Measurements from ENCODE around the gene EPHA5.

The EPHA5 gene

DNA sequence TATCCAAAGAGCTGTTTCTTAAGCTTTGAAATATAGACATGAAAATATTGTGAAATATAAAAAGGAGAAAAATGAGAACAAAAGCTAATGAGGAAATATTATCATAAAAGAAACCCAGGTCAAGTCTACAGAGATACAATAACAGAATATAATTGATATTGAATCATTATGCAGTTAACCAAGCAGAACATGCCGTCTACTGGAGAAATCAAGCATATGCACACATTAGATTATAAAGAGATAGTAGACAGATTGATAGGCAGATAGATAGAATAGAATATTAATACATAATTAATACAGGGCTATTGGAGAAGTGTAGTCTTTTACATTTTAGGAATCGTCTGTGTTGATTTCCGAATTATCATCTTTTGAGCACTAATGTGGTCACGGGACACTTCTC, 208.5 kb downstream of the EPHA5 start:
- CTCF ChIA-PET, result no interaction called here
- POLR2A ChIA-PET, result no interaction called here
- DNase-seq (ENCODE audit: extremely low spot score), result no peak
- TF ChIP-seq, protein P1, sequence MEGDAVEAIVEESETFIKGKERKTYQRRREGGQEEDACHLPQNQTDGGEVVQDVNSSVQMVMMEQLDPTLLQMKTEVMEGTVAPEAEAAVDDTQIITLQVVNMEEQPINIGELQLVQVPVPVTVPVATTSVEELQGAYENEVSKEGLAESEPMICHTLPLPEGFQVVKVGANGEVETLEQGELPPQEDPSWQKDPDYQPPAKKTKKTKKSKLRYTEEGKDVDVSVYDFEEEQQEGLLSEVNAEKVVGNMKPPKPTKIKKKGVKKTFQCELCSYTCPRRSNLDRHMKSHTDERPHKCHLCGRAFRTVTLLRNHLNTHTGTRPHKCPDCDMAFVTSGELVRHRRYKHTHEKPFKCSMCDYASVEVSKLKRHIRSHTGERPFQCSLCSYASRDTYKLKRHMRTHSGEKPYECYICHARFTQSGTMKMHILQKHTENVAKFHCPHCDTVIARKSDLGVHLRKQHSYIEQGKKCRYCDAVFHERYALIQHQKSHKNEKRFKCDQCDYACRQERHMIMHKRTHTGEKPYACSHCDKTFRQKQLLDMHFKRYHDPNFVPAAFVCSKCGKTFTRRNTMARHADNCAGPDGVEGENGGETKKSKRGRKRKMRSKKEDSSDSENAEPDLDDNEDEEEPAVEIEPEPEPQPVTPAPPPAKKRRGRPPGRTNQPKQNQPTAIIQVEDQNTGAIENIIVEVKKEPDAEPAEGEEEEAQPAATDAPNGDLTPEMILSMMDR (IDR thresholded peaks at IDR 0.05; ENCODE audit: control extremely low read depth, extremely low read depth, low read depth, missing control alignments), result no peak

DNA sequence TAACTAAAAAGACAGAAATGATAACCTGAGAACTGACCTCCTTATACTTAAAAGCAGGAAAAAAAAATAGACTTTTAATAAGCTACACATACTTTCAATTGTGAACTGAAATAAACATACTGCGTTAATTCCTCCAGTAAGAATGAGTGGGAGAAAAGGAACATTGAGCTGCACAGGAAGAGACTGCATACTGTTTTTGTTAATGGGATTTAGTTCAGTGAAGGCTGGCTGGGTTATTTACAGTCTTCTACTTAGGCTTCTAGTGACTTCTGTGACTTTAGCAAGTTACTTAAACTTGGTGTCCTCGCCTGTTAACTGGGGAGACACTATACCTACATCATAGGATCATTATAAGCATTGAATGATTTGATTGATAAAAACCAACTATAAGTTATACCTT, 213.3 kb downstream of the EPHA5 start:
- POLR2A ChIA-PET, result no interaction called here
- TF ChIP-seq, protein P1 (IDR thresholded peaks at IDR 0.05; ENCODE audit: control extremely low read depth, extremely low read depth, low read depth, missing control alignments), result no peak
- DNase-seq (ENCODE audit: extremely low spot score), result no peak
- CTCF ChIA-PET, result interaction anchor here (1.4 kb wide), 1 partner anchor 14 kb away, joined by 4 read pairs; no protein-coding TSS in a partner anchor

DNA sequence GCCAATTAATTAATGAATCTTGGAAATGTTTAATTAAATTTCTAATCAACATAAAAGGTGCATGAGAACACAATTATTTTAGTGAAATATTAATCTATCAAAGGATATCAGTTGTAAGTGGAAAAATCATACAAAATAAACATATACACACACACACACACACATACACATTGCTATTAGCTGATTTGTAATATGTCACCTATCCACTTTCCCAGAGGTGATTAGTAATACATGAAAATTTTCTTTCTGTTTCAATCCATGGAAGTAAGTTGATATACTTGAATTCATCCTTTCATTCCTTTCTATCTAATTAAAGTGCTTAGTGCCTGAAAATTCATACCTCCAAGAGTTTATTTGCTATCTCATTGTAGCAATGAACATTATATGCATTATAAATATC, 213.7 kb downstream of the EPHA5 start:
- ChIA-PET CTCF (no interaction called here), POLR2A (no interaction called here)
- TF ChIP-seq, protein P1 (IDR thresholded peaks at IDR 0.05; ENCODE audit: control extremely low read depth, extremely low read depth, low read depth, missing control alignments), result no peak
- DNase-seq (ENCODE audit: extremely low spot score), result no peak

DNA sequence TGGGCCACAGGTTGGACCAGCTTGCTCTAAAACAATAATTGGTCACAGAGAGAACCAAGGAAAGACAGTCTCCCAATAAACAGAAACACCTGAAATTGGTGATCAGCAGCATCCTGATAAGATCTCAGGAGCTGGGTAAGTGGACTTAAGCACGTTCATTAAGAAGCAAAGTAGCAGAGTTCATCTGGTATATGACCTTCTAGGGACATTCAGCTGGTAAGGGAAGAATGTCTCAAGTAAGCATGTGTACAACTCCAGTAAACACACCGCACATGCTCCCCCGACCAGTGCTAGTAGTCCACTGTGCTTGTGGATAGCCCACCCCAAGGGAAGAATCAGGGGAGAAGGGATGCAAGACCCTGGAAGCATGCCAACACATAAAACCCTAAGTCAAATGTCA, 216.9 kb downstream of the EPHA5 start:
- no peak for DNase-seq (ENCODE audit: extremely low spot score)
- TF ChIP-seq, protein P1 (IDR thresholded peaks at IDR 0.05; ENCODE audit: control extremely low read depth, extremely low read depth, low read depth, missing control alignments), result no peak
- POLR2A ChIA-PET, result no interaction called here
- CTCF ChIA-PET, result interaction anchor here (0.7 kb wide), 1 partner anchor 11 kb away, joined by 3 read pairs; no protein-coding TSS in a partner anchor

DNA sequence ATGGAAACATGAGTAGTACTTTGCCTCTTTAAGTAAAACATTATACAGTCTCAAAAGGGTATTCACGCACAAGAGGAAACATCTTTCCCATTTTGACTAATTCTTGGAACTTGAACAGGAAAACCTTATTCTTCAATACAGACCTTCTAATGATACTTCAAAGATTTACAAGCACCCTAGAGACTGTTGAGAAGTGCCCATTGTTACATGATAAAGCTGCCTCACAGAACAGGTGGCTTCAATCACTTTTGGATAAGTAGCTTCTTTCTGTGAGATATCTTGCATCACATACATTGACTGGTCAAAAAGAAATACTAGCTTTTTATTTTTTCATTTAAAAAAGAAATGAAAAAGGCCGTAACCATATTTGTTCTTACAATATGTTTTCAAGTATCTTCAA, 219.4 kb downstream of the EPHA5 start:
- POLR2A ChIA-PET, result no interaction called here
- DNase-seq (ENCODE audit: extremely low spot score), result no peak
- CTCF ChIA-PET, result interaction anchor here (1.1 kb wide), 1 partner anchor 8 kb away, joined by 3 read pairs; no protein-coding TSS in a partner anchor
- TF ChIP-seq, protein P1 (IDR thresholded peaks at IDR 0.05; ENCODE audit: control extremely low read depth, extremely low read depth, low read depth, missing control alignments), result no peak

DNA sequence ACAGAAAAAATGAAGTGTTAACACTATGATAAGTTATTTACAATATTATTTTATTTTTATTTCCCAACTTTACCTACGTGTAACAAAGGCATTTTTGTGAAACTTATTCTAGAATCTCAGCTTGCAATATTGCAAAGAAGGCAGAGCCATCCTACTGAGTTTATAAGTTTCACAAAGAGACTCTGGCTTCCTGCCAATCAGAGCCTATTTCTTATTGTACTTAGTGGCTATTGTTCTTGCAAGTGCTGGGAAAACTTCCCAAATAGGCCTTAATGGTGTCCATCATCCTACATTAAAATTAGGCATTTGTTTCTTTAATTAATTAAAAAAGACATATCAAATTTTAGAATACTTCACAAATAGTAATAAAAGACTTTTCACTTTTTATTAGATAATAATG, 233.2 kb downstream of the EPHA5 start:
- CTCF ChIA-PET, result no interaction called here
- no peak for DNase-seq (ENCODE audit: extremely low spot score)
- TF ChIP-seq, protein P1 (IDR thresholded peaks at IDR 0.05; ENCODE audit: control extremely low read depth, extremely low read depth, low read depth, missing control alignments), result no peak
- POLR2A ChIA-PET, result no interaction called here

DNA sequence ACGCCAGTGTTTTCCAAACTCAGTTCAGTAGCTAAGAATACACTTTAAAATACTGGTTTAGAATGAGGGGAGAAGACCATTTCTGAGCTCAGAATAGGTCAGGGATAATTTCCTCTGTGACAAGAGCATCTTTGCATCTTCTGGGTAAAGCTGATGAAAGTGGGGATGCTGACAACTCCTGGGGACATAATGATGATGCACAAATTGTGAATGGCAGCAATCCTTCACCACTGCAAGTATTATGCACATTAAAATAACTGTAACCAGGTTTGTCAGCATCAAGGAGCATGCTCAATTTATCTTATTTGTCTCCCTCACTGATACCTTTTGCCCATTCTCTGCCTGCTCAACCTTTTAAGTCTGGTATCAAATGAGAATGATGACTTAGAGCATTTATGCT, 248.2 kb downstream of the EPHA5 start:
- DNase-seq (ENCODE audit: extremely low spot score), result no peak
- ChIA-PET CTCF (interaction anchor here (1.0 to 1.6 kb wide), 2 partner anchors 9 to 10 kb away, joined by 3 read pairs; no protein-coding TSS in a partner anchor), POLR2A (no interaction called here)
- TF ChIP-seq, protein P1 (IDR thresholded peaks at IDR 0.05; ENCODE audit: control extremely low read depth, extremely low read depth, low read depth, missing control alignments), result no peak

Measured in GM10248 (cell line).